ENCODE measurements around the gene MND1.

- no peak for TF ChIP-seq POLR2A (IDR thresholded peaks at IDR 0.05)
- TF ChIP-seq, protein P1, sequence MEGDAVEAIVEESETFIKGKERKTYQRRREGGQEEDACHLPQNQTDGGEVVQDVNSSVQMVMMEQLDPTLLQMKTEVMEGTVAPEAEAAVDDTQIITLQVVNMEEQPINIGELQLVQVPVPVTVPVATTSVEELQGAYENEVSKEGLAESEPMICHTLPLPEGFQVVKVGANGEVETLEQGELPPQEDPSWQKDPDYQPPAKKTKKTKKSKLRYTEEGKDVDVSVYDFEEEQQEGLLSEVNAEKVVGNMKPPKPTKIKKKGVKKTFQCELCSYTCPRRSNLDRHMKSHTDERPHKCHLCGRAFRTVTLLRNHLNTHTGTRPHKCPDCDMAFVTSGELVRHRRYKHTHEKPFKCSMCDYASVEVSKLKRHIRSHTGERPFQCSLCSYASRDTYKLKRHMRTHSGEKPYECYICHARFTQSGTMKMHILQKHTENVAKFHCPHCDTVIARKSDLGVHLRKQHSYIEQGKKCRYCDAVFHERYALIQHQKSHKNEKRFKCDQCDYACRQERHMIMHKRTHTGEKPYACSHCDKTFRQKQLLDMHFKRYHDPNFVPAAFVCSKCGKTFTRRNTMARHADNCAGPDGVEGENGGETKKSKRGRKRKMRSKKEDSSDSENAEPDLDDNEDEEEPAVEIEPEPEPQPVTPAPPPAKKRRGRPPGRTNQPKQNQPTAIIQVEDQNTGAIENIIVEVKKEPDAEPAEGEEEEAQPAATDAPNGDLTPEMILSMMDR (IDR thresholded peaks at IDR 0.05), result no peak
Measured at GRCh38 chr4:153326513-153326912, 18.0 kb upstream of the MND1 start.

Measured in esophagus squamous epithelium (tissue), 4 donors.